ENCODE data around the gene FHOD1.

The FHOD1 gene

GRCh38 chr16:67183627-67184452 lies 63.4 kb downstream of the FHOD1 start, which contains the start of gene MATCAP1:
Gene MATCAP1 (minus strand): TSS chr16:67183963. CDS start chr16:67180610, 3,353 bp downstream.
- TF ChIP-seq POLR2AphosphoS5 (IDR thresholded peaks at IDR 0.05; ENCODE audit: low read depth, low read length) (peak; percentile 66; the same call in 1 of the 2 replicates), TAF1 (IDR thresholded peaks at IDR 0.05; ENCODE audit: borderline replicate concordance, insufficient read depth, low read length) (no peak), SIN3A (IDR thresholded peaks at IDR 0.05; ENCODE audit: borderline replicate concordance, insufficient read depth, low read length) (peak; percentile 4; the same call in 1 of the 2 replicates), REST (IDR thresholded peaks at IDR 0.05; ENCODE audit: insufficient read depth in 1 of 2, low read depth in 2 of 2, low read length in 2 of 2) (peak in 1 of 2 experiments; percentile 53; a peak in 2 of 4 replicates)

GRCh38 chr16:67183284-67183626 lies 64.0 kb downstream of the FHOD1 start:
- TF ChIP-seq TAF1 (IDR thresholded peaks at IDR 0.05; ENCODE audit: borderline replicate concordance, insufficient read depth, low read length) (no peak), REST (IDR thresholded peaks at IDR 0.05; ENCODE audit: insufficient read depth in 1 of 2, low read depth in 2 of 2, low read length in 2 of 2) (no peak), FOXP2 (optimal IDR thresholded peaks at IDR 0.05; ENCODE audit: borderline replicate concordance, extremely low read depth, extremely low read length, insufficient read depth) (no peak), POLR2AphosphoS5 (IDR thresholded peaks at IDR 0.05; ENCODE audit: low read depth, low read length) (peak; percentile 16; the same call in 1 of the 2 replicates), SIN3A (IDR thresholded peaks at IDR 0.05; ENCODE audit: borderline replicate concordance, insufficient read depth, low read length) (no peak)

GRCh38 chr16:67182288-67182687 lies 65.0 kb downstream of the FHOD1 start:
- TF ChIP-seq TAF1 (IDR thresholded peaks at IDR 0.05; ENCODE audit: borderline replicate concordance, insufficient read depth, low read length) (no peak), FOXP2 (optimal IDR thresholded peaks at IDR 0.05; ENCODE audit: borderline replicate concordance, extremely low read depth, extremely low read length, insufficient read depth) (no peak), REST (IDR thresholded peaks at IDR 0.05; ENCODE audit: insufficient read depth in 1 of 2, low read depth in 2 of 2, low read length in 2 of 2) (no peak), POLR2AphosphoS5 (IDR thresholded peaks at IDR 0.05; ENCODE audit: low read depth, low read length) (no peak), SIN3A (IDR thresholded peaks at IDR 0.05; ENCODE audit: borderline replicate concordance, insufficient read depth, low read length) (no peak)

- no peak for TF ChIP-seq SIN3A (IDR thresholded peaks at IDR 0.05; ENCODE audit: borderline replicate concordance, insufficient read depth, low read length)
- TF ChIP-seq FOXP2 (optimal IDR thresholded peaks at IDR 0.05; ENCODE audit: borderline replicate concordance, extremely low read depth, extremely low read length, insufficient read depth) = no peak
- TF ChIP-seq REST (IDR thresholded peaks at IDR 0.05; ENCODE audit: insufficient read depth in 1 of 2, low read depth in 2 of 2, low read length in 2 of 2) = no peak
These were observed 65.9 kb downstream of the FHOD1 start for GRCh38 chr16:67181346-67181745.

Measured in PFSK-1 (cell line).